CD4-positive, alpha-beta memory T cell (primary cell): ENCODE results near the gene SORCS2. TPM values are rescaled to one million over a fixed set of nuclear protein-coding genes. Genes with fewer than 3 reads are reported as not detected.

Source experiments
- CTCF ChIA-PET: fragments of 350-600 bp; sonication (Branson Sonifier 250); formaldehyde crosslinking; loops from one replicate; lab custom pipeline; 2021; ENCODE audit warnings: inconsistent platforms; ENCODE audit not compliant: partially characterized antibody; lab: Charles Lee
- POLR2A ChIA-PET: fragments of 350-600 bp; sonication (Branson Sonifier 250); formaldehyde crosslinking; loops from one replicate; lab custom pipeline; 2021; ENCODE audit not compliant: partially characterized antibody; lab: Charles Lee
- DNase-seq, 5 donors: peaks; one replicate each; pipeline versions ENCODE4 v3.0.0 to v3.0.0-alpha.2; 2020 to 2022; ENCODE audit warnings: mixed read lengths in 1 of 5
- H3K27ac ChIP-seq: one replicate; pipeline ENCODE4 v1.7.0; 2013; ENCODE audit warnings: low read depth, low read length
- H3K27me3 ChIP-seq: 2 replicates; pipeline ENCODE4 v1.7.0; 2013; ENCODE audit warnings: mild to moderate bottlenecking, low read length, moderate library complexity; ENCODE audit not compliant: insufficient read depth
- H3K36me3 ChIP-seq: 2 replicates; pipeline ENCODE4 v1.7.0; 2013; ENCODE audit warnings: mild to moderate bottlenecking, low read length, moderate library complexity; ENCODE audit not compliant: insufficient read depth
- H3K4me1 ChIP-seq: 2 replicates; pipeline ENCODE4 v1.7.0; 2013; ENCODE audit warnings: mild to moderate bottlenecking, low read length, moderate library complexity; ENCODE audit not compliant: insufficient read depth
- H3K4me3 ChIP-seq, 2 donors: one replicate each; pipeline ENCODE4 v1.7.0; 2013; ENCODE audit warnings: low read length in 2 of 2, mild to moderate bottlenecking in 1 of 2
- H3K9me3 ChIP-seq, 2 donors: one replicate each; pipeline ENCODE4 v1.7.0; 2013; ENCODE audit warnings: low read length in 2 of 2, control low read depth in 1 of 2; ENCODE audit not compliant: control insufficient read depth in 1 of 2
- H3K27ac Mint-ChIP-seq, 7 donors: one replicate each; pipeline ENCODE4 v1.8.0; 2020 to 2021; ENCODE audit warnings: mixed read lengths in 7 of 7, mild to moderate bottlenecking in 6 of 7, inconsistent platforms in 3 of 7, moderate library complexity in 3 of 7
- H3K27me3 Mint-ChIP-seq, 2 donors: one replicate each; pipeline ENCODE4 v1.8.0; 2020 to 2021; ENCODE audit warnings: mixed read lengths in 2 of 2
- H3K36me3 Mint-ChIP-seq, 2 donors: one replicate each; pipeline ENCODE4 v1.8.0; 2020 to 2021; ENCODE audit warnings: mixed read lengths in 2 of 2, inconsistent platforms in 1 of 2, mild to moderate bottlenecking in 1 of 2
- H3K4me1 Mint-ChIP-seq, 4 donors: one replicate each; pipeline ENCODE4 v1.8.0; 2020 to 2021; ENCODE audit warnings: mixed read lengths in 4 of 4, mild to moderate bottlenecking in 1 of 4
- H3K4me3 Mint-ChIP-seq, 8 donors: one replicate each; pipeline ENCODE4 v1.8.0; 2020 to 2021; ENCODE audit warnings: mixed read lengths in 8 of 8, mild to moderate bottlenecking in 7 of 8, moderate library complexity in 6 of 8, inconsistent platforms in 3 of 8
- H3K9me3 Mint-ChIP-seq, 8 donors: one replicate each; pipeline ENCODE4 v1.8.0; 2020 to 2021; ENCODE audit warnings: mixed read lengths in 8 of 8, mild to moderate bottlenecking in 5 of 8, inconsistent platforms in 3 of 8, moderate library complexity in 1 of 8
- intact Hi-C: fragments of 100-400 bp; cut with micrococcal nuclease; formaldehyde crosslinking; loops from one replicate; pipeline ENCODE4 v1.15.1; 2023
- polyA plus RNA-seq, 2 donors: library from polyadenylated mRNA; unstranded; fragments of 300-500 nt; fragmentation: Illumina TruSeq; gene quantifications; one replicate each; pipeline ENCODE4 v1.2.3, GENCODE V29; 2021
- total RNA-seq, 2 experiments: library from RNA; stranded (reverse); gene quantifications; one replicate each; pipeline ENCODE4 v1.2.3, GENCODE V29; 2021

Gene SORCS2
- total and polyA plus RNA-seq, 4 experiments from 2014 or later, result not detected

- Histone ChIP-seq H3K27ac (no peak overlapping the region), H3K27me3 (no peaks in the 10 kb centered on the region), H3K9me3 (no peaks in the 10 kb centered on the region), H3K36me3 (no peaks in the 10 kb centered on the region), H3K4me1 (no peaks in the 10 kb centered on the region), H3K4me3 (no peak overlapping the region)
- Mint-ChIP-seq H3K36me3 (no peaks in the 10 kb centered on the region), H3K27ac (no peak overlapping the region), H3K27me3 (peaks cover 0 to 11% of the 10 kb centered on the region in 2 donors), H3K9me3 (peaks cover 0 to 2% (median 0%) of the 10 kb centered on the region in 8 donors), H3K4me1 (no peaks in the 10 kb centered on the region), H3K4me3 (no peak overlapping the region)
- DNase-seq, result no peak
- ChIA-PET CTCF (no interaction called here), POLR2A (no interaction called here)
- intact Hi-C loops, result no loop called here
These were observed 299.6 kb downstream of the SORCS2 start for GRCh38 chr4:7491915-7492314.

GRCh38 chr4:7498446-7499200, 306.3 kb downstream of the SORCS2 start:
- Histone ChIP-seq H3K4me3 (no peak overlapping the region), H3K27me3 (no peaks in the 10 kb centered on the region), H3K4me1 (no peaks in the 10 kb centered on the region), H3K9me3 (no peaks in the 10 kb centered on the region), H3K36me3 (no peaks in the 10 kb centered on the region), H3K27ac (no peak overlapping the region)
- ChIA-PET CTCF (no interaction called here), POLR2A (no interaction called here)
- no peak overlapping the region for H3K27ac Mint-ChIP-seq
- H3K4me1 Mint-ChIP-seq, result no peaks in the 10 kb centered on the region
- intact Hi-C loops, result no loop called here
- peaks cover 6 to 20% of the 10 kb centered on the region in 2 donors for H3K27me3 Mint-ChIP-seq
- peaks cover 0 to 1% (median 0%) of the 10 kb centered on the region in 8 donors for H3K9me3 Mint-ChIP-seq
- H3K36me3 Mint-ChIP-seq, result no peaks in the 10 kb centered on the region
- H3K4me3 Mint-ChIP-seq, result no peak overlapping the region
- DNase-seq, result no peak

- peaks cover 0 to 1% (median 0%) of the 10 kb centered on the region in 8 donors for H3K9me3 Mint-ChIP-seq
- Histone ChIP-seq H3K27me3 (no peaks in the 10 kb centered on the region), H3K27ac (no peak overlapping the region), H3K9me3 (no peaks in the 10 kb centered on the region), H3K4me1 (no peaks in the 10 kb centered on the region), H3K36me3 (no peaks in the 10 kb centered on the region), H3K4me3 (no peak overlapping the region)
- intact Hi-C loops, result no loop called here
- no peak for DNase-seq
- no peak overlapping the region for H3K4me3 Mint-ChIP-seq
- CTCF ChIA-PET, result no interaction called here
- no peak overlapping the region for H3K27ac Mint-ChIP-seq
- no peaks in the 10 kb centered on the region for H3K4me1 Mint-ChIP-seq
- POLR2A ChIA-PET, result no interaction called here
- peaks cover 6 to 20% of the 10 kb centered on the region in 2 donors for H3K27me3 Mint-ChIP-seq
- no peaks in the 10 kb centered on the region for H3K36me3 Mint-ChIP-seq
These were observed 307.3 kb downstream of the SORCS2 start for GRCh38 chr4:7499661-7500060.

- H3K36me3 ChIP-seq, result no peaks in the 10 kb centered on the region
- Mint-ChIP-seq H3K9me3 (peaks cover 0 to 1% (median 0%) of the 10 kb centered on the region in 8 donors), H3K4me1 (no peaks in the 10 kb centered on the region), H3K4me3 (no peak overlapping the region), H3K27me3 (peaks cover 6 to 24% of the 10 kb centered on the region in 2 donors), H3K27ac (no peak overlapping the region), H3K36me3 (no peaks in the 10 kb centered on the region)
- ChIA-PET CTCF (no interaction called here), POLR2A (no interaction called here)
- no peaks in the 10 kb centered on the region for H3K4me1 ChIP-seq
- no peaks in the 10 kb centered on the region for H3K27me3 ChIP-seq
- no peak overlapping the region for H3K27ac ChIP-seq
- intact Hi-C loops, result no loop called here
- no peaks in the 10 kb centered on the region for H3K9me3 ChIP-seq
- DNase-seq, result no peak
- H3K4me3 ChIP-seq, result no peak overlapping the region
These were observed 308.1 kb downstream of the SORCS2 start for GRCh38 chr4:7500404-7500803.

- CTCF ChIA-PET, result no interaction called here
- POLR2A ChIA-PET, result no interaction called here
- H3K27ac Mint-ChIP-seq, result no peak overlapping the region
- intact Hi-C loops, result no loop called here
- H3K4me1 Mint-ChIP-seq, result no peaks in the 10 kb centered on the region
- Histone ChIP-seq H3K36me3 (no peaks in the 10 kb centered on the region), H3K9me3 (no peaks in the 10 kb centered on the region), H3K27ac (no peak overlapping the region), H3K27me3 (no peaks in the 10 kb centered on the region), H3K4me3 (no peak overlapping the region), H3K4me1 (no peaks in the 10 kb centered on the region)
- no peak for DNase-seq
- no peak overlapping the region for H3K4me3 Mint-ChIP-seq
- H3K27me3 Mint-ChIP-seq, result peaks cover 6 to 26% of the 10 kb centered on the region in 2 donors
- H3K36me3 Mint-ChIP-seq, result no peaks in the 10 kb centered on the region
- H3K9me3 Mint-ChIP-seq, result peaks cover 0 to 1% (median 0%) of the 10 kb centered on the region in 8 donors
These were observed 309.0 kb downstream of the SORCS2 start for GRCh38 chr4:7501314-7501713.

- H3K36me3 ChIP-seq, result no peaks in the 10 kb centered on the region
- no peaks in the 10 kb centered on the region for H3K4me1 ChIP-seq
- no peaks in the 10 kb centered on the region for H3K36me3 Mint-ChIP-seq
- no peak for DNase-seq
- ChIA-PET POLR2A (no interaction called here), CTCF (no interaction called here)
- H3K9me3 ChIP-seq, result no peaks in the 10 kb centered on the region
- no peak overlapping the region for H3K4me3 Mint-ChIP-seq
- H3K27me3 Mint-ChIP-seq, result peaks cover 6 to 29% of the 10 kb centered on the region in 2 donors
- H3K9me3 Mint-ChIP-seq, result peaks cover 0 to 1% (median 0%) of the 10 kb centered on the region in 8 donors
- H3K27ac Mint-ChIP-seq, result no peak overlapping the region
- no peaks in the 10 kb centered on the region for H3K27me3 ChIP-seq
- H3K4me3 ChIP-seq, result no peak overlapping the region
- no peaks in the 10 kb centered on the region for H3K4me1 Mint-ChIP-seq
- intact Hi-C loops, result no loop called here
- H3K27ac ChIP-seq, result no peak overlapping the region
These were observed 309.5 kb downstream of the SORCS2 start for GRCh38 chr4:7501873-7502272.

- DNase-seq, result no peak
- Histone ChIP-seq H3K4me1 (no peaks in the 10 kb centered on the region), H3K27me3 (no peaks in the 10 kb centered on the region), H3K36me3 (no peaks in the 10 kb centered on the region), H3K4me3 (no peak overlapping the region), H3K27ac (no peak overlapping the region), H3K9me3 (no peaks in the 10 kb centered on the region)
- H3K4me1 Mint-ChIP-seq, result no peaks in the 10 kb centered on the region
- POLR2A ChIA-PET, result no interaction called here
- no peaks in the 10 kb centered on the region for H3K36me3 Mint-ChIP-seq
- no peak overlapping the region for H3K27ac Mint-ChIP-seq
- H3K27me3 Mint-ChIP-seq, result peaks cover 7 to 34% of the 10 kb centered on the region in 2 donors
- intact Hi-C loops, result no loop called here
- peaks cover 0 to 1% (median 0%) of the 10 kb centered on the region in 8 donors for H3K9me3 Mint-ChIP-seq
- no peak overlapping the region for H3K4me3 Mint-ChIP-seq
- CTCF ChIA-PET, result interaction anchor here (1.4 kb wide), 1 partner anchor 8 kb away, joined by 3 read pairs; no protein-coding TSS in a partner anchor
These were observed 311.4 kb downstream of the SORCS2 start for GRCh38 chr4:7503559-7504249.
